Stimulated activated CD8-positive, alpha-beta memory T cell treated with anti-CD3 and anti-CD28 coated beads, Interleukin-2, amount 100 ng/mL, for 48 hours (primary cell): ENCODE measurements around the gene LOXHD1.

ENCODE experiments used
- DNase-seq, 2 donors: peaks; one replicate each; pipeline ENCODE4 v3.0.0-alpha.2; 2020; ENCODE audit warnings: low read depth in 2 of 2

LOXHD1 gene

GRCh38 chr18:46577546-46577945, 79.5 kb downstream of the LOXHD1 start:
- no peak for DNase-seq

DNA sequence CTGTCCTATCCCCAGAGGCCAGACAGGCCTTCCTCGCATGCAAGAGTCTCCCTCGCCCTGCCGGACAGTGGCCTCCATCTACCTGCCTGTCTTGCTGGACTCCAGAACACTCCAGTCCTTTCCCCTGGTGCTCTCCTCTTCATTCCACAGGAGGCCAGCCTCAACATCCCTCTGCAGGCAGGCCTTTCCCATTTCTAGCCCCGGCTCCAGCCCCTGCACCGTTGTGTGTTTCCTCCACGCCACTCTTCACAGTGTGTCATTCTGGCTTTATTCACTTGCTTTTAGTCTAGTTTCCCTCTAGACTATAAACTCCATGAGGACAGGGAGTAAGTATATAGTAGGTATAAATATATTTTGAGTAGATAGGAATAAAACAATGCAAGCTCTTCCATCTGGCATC, 81.2 kb downstream of the LOXHD1 start:
- DNase-seq, result no peak

GRCh38 chr18:46574743-46575115, 82.3 kb downstream of the LOXHD1 start:
- DNase-seq, result no peak

GRCh38 chr18:46574000-46574742, 82.8 kb downstream of the LOXHD1 start:
- DNase-seq, result no peak

DNA sequence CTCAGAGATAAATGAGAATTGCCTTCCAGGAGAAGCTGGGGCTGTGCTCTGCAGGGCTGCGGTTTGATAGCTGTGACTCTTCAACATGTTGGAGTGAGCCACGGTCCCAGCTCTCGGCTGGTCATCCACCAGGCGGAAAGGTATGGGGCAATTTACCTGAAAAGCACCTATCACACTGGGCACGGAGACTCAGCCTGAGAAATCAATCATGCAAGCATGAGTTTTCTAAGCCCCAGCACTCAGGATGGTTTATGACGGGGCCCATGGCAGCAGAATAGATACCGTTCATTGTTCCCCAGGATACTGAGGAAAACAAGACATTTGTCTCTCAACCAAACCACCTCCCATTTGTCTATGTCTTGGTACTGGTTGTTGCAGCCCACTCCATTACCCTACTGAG, 83.9 kb downstream of the LOXHD1 start:
- no peak for DNase-seq

DNA sequence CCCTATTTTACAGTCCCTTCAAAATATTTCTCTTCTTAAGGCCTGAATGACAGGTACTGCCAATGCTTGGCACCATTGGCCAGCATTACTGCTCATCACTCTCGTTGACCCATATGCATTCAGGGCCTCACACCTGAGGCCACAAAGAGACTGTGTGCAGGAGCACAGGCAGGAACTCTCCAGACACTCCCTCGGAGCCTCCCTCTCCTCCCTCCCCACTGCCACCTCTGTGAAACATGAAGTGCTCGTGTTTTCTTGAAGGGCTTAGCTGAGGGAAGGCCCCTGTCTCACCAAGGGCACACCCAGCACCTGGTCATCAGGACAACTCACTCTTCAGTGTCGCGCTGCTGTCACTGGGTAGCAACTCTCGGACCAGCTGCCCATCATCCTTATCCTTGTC, 85.3 kb downstream of the LOXHD1 start:
- DNase-seq, result no peak

GRCh38 chr18:46570666-46571065, 86.4 kb downstream of the LOXHD1 start:
- DNase-seq, result no peak

DNA sequence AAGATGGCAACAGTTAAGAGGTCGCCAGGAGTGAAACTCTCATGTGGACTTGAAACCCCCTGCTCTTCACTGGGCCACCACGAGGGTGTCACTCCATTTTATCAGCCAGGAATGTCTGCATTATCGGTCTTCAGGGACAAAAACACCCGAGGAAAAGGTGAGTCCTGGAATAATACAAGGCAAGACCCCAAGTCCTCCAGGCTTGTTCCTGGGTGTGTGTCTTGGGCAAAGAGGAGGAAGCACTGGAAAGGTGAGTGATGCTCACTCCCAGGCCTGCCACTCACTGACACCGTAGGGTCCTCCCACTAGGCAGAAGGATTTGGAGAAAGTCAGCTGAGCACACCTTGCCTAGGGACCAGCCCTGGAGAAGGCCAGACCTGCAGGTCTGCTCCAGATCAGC, 86.9 kb downstream of the LOXHD1 start:
- DNase-seq, result no peak

GRCh38 chr18:46569211-46569610, 87.8 kb downstream of the LOXHD1 start:
- no peak for DNase-seq

DNA sequence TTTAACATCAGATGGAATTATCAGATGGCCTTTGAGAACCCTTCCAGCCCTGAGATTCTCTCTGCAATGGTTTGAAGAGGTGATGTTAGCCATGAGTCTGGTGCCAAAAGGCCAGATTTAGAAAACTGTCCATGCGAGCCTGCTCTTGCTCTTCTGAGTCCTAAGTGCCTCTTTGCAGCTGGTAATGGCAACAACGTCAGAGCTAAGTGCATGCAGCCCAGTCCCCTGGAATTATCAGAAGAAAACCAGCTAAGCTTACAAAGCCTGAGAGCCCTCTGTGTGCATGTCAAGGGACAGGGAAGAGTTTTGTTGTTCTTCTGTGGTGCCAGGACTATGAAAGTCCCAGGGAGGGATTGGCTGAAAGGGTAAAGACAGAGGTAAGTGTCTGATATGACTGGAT, 89.8 kb downstream of the LOXHD1 start:
- no peak for DNase-seq

- no peak for DNase-seq
Observed at GRCh38 chr18:46566111-46566510, 90.9 kb downstream of the LOXHD1 start.

DNA sequence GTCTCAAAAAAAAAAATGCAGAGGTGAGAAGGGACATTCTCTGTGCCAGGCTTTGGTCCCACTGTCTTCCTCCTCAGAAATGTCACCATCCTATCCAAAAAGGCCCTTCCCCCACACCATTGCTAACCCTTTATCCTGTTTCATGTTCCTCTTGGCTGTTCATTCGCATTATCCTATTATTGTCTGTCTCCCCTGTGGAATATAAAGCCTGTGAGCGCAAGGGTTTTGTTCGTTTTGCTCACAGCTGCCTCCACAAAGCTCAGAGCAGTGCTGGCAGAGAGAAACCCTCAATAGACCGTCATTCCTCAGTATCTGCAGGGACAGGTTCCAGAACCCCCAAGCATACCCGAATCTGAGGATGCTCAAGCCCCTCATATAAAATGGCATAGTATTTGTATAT, 91.8 kb downstream of the LOXHD1 start:
- DNase-seq, result no peak

GRCh38 chr18:46563317-46563716, 93.7 kb downstream of the LOXHD1 start:
- DNase-seq, result no peak

DNA sequence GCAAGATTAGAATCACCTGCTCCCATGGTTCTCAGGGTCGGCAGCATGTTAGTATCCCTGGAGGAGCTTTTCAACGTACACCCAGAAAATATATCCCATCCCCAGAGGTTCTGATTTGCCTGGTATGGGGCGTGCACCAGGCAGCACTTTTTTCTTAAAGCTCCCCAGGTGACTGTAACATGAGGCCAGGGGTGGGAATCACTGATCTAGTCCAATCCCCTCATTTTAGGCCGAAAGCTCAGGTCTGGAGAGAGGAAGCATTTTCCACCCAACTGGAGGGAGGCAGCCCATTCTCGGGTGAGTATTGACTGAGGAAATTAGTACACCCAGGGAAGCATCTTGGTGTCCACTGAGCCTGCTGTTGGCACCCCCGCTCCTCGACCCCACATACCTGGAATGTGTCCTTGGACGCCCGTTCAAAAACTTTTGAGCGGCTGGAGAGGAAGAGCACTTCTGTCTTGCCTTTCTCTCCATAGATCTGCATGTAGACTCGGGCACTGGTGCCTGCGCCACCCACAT, 94.3 kb downstream of the LOXHD1 start:
- no peak for DNase-seq

GRCh38 chr18:46560671-46561045, 96.4 kb downstream of the LOXHD1 start:
- no peak for DNase-seq

DNA sequence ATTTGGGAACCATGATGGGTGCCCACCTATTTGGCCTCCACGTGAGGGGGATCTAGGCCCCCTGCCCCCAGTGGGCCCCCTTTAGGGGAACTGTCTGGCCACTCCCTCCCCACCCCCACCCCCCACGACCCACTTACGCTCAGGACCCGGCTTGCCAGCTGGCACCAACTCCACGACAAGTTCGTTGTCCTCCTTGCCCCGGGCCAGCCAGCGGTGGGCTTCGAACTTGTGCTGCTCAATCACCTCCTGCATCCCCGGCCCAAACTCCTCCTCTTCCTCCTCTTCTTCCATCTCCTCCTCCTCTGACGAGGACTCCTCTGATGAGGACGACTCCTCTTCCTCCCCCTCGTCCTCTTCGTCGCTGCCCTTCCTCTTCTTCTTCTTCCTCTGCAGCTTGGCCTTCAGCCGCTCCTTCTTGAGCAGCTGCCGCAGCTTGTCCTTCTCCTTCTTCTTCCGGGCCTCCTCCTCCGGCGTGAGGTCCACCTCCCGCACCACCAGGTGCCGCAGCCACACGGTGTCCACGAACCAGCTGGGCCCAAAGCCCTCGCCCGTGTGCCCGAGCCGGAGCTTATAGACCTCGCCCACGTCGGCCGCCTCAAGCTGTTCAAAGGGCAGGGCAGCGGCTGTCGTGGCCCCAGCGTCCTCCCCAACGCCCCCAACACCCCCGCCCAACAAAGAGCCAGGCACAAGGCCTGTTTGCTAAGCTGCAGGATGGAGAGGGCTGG, 96.9 kb downstream of the LOXHD1 start:
- DNase-seq, result no peak

DNA sequence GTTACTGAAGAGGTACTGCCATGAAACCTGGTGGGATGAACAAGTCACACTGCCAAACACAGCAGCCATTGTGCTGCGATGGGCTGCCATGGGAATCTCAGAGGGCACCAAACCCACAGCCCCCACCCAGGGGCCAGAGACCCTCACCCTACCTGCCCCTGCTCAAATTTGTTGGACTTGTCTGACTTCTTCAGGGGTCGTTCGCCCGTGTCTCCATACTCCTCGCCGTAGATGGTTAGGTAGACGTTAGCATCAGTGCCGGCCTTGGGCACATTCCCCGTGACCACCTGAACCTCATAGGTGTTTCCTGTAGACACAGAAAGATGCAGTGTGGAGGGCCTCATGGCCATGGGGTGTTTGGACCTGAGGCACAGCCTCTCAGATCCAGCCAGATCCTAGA, 97.7 kb downstream of the LOXHD1 start:
- no peak for DNase-seq

DNA sequence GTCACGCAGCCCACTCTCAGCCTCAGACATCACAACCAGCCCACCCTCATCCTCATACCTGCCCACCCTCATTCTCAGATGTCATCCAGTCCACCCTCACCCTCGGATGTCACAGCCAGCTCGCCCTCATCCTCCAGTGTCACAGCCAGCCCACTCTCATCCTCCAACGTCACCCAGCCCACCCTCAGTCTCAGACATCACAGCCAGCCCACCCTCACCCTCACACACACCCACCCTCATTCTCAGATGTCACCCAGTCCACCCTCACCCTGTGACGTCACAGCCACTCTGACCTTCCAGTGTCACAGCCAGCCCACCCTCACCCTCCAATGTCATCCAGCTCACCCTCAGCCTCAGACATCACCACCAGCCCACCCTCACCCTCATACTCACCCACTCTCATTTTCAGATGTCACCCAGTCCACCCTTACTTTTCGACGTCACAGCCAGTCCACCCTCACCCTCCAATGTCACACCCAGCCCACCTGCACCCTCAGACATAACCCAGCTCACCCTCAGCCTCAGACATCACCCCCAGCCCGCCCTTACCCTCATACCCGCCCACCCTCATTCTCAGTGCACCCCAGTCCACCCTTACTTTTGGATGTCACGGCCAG, 100.3 kb downstream of the LOXHD1 start:
- DNase-seq, result no peak

- DNase-seq, result peak in 1 of 2 donors; percentile 2
Observed at GRCh38 chr18:46555724-46556123, 101.3 kb downstream of the LOXHD1 start.

GRCh38 chr18:46555213-46555612, 101.8 kb downstream of the LOXHD1 start:
- no peak for DNase-seq

DNA sequence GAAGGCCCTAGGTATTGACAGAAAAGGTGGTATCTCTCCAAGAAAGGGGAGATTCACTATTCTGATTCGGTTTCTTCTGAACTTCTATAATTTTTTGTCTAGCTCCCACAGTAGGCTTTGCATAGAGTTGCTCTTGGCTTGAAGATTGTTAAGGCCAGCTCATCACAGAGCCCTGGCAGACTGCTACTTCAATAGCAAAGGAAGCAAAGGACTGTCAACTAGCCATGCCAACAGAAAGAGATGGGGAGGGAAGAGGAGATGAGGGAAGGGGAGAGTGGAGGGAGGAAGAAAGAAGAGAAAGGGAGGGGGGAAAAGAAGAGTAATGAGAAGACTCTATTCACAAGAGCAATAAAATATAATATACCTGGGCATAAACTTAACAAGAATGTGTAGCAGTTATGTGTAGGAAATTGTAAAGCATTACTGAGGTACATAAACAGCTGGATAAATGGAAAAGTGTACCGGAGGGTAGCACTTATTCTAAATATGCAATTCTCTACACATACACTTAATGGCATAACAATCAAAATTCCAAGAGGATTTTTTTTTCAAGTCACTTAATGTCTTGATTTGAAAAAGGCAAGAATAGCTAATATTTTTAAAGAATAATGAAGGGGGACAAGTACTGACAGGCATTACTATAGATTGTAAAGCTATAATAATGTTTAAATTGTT, 102.5 kb downstream of the LOXHD1 start:
- DNase-seq, result no peak

GRCh38 chr18:46550609-46551008, 106.4 kb downstream of the LOXHD1 start:
- DNase-seq, result no peak
